ENCODE measurements around the gene ZNF281. TPM values are rescaled to one million over a fixed set of nuclear protein-coding genes. Genes with fewer than 3 reads are reported as not detected.
A peak's percentile ranks its signal among the peaks of the same experiment; 100 is the strongest.
"Not testable (repeated sequence)": the region's sequence is repeated elsewhere in the genome, so short reads cannot be mapped to it uniquely, and the experiment has no call there.

ZNF281 gene
- total RNA-seq, 6 donors from 2014 or later = 11.4 to 26.8 (median 16.6) TPM

DNA sequence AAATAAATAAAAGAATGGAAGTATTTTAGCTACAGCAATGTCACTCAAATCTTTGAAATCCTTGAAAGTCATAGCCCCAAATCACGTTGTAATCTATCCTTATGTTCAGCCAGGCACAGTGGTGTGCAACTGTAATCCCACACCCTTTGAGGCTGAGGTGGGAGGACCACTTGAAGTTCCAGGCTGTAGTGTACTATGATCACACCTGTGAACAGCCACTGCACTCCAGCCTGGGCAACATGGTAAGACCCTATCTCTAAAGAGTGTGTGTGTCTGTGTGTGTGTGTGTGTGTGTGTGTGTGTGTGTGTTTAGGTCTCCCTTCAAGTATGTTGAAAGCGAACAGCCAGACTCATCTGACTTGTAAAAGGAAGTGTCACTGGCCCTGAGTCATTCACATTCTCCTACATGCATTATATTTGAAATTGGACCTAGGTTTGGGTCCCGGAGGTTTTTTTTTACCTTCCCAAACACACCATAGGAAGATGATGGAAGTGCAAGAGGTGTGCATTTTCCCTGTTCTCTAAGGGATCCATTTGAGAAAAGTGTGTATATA lies 50.1 kb downstream of the ZNF281 start:
- DNase-seq = no peak
- no peaks in the 10 kb centered on the region for H3K36me3 ChIP-seq
- H3K4me1 ChIP-seq = peaks cover 10 to 27% (median 21%) of the 10 kb centered on the region in 4 donors
- WGBS, 2 donors = 51 to 58% methylated on average over 3 of the region's 3 CpGs
- H3K9me3 ChIP-seq = no peaks in the 10 kb centered on the region
- no peak overlapping the region for H3K4me3 ChIP-seq
- ATAC-seq (ENCODE audit: low FRiP score in 2 of 2) = no peak
- no peaks in the 10 kb centered on the region for H3K27me3 ChIP-seq
- TF ChIP-seq EP300 (IDR thresholded peaks at IDR 0.05) = no peak
- TF ChIP-seq, protein P1, sequence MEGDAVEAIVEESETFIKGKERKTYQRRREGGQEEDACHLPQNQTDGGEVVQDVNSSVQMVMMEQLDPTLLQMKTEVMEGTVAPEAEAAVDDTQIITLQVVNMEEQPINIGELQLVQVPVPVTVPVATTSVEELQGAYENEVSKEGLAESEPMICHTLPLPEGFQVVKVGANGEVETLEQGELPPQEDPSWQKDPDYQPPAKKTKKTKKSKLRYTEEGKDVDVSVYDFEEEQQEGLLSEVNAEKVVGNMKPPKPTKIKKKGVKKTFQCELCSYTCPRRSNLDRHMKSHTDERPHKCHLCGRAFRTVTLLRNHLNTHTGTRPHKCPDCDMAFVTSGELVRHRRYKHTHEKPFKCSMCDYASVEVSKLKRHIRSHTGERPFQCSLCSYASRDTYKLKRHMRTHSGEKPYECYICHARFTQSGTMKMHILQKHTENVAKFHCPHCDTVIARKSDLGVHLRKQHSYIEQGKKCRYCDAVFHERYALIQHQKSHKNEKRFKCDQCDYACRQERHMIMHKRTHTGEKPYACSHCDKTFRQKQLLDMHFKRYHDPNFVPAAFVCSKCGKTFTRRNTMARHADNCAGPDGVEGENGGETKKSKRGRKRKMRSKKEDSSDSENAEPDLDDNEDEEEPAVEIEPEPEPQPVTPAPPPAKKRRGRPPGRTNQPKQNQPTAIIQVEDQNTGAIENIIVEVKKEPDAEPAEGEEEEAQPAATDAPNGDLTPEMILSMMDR (IDR thresholded peaks at IDR 0.05) = no peak
- TF ChIP-seq POLR2A (IDR thresholded peaks at IDR 0.05) = no peak
- TF ChIP-seq POLR2AphosphoS5 (IDR thresholded peaks at IDR 0.05) = no peak
- H3K27ac ChIP-seq = peak overlapping the region in 1 of 4 donors; percentile 57

DNA sequence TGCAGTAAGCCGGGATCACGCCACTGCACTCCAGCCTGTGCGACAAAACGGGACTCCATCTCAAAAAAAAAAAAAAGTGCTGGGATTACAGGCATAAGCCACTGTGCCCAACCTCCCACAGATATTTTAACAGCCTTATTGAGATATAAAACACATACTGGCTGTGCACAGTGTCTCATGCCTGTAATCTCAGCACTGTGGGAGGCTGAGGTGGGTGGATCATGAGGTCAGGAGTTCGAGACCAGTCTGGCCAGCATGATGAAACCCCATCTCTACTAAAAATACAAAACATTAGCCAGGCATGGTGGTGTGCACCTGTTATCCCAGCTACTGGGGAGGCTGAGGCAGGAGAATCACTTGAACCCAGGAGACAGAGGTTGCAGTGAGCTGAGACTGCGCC lies 51.9 kb downstream of the ZNF281 start:
- not testable (repeated sequence) for H3K27ac ChIP-seq; H3K27me3 ChIP-seq; H3K4me3 ChIP-seq; H3K9me3 ChIP-seq; ATAC-seq (ENCODE audit: low FRiP score in 2 of 2); DNase-seq; H3K36me3 ChIP-seq
- peaks cover 9 to 21% (median 9%) of the 10 kb centered on the region in 4 donors for H3K4me1 ChIP-seq
- 77 to 91% methylated on average over 6 of the region's 6 CpGs for WGBS, 2 donors

DNA sequence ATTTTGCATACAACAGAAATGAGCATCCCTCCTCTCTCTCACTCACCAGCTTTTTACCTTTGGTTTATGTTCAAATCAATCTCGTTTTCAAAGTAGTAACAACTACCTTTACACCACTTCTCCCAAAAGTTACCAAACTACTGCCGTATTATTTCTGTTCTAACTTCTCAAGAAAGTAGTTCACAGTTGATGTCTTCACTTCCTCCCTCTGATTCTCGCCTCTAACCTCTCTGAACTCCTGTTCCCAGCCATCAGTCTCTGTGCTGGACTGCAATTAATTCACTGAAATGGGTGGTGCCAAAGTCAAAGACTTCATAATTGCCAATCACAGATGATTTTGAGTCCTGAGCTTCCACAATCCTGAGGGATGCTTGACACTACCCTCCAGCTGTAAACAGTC lies 54.0 kb downstream of the ZNF281 start:
- no peaks in the 10 kb centered on the region for H3K9me3 ChIP-seq
- H3K27me3 ChIP-seq = no peaks in the 10 kb centered on the region
- H3K27ac ChIP-seq = peak overlapping the region in 3 of 4 donors; percentile 31 to 79 (median 67)
- peak in 1 of 2 donors; percentile 21 for ATAC-seq (ENCODE audit: low FRiP score in 2 of 2)
- H3K36me3 ChIP-seq = no peaks in the 10 kb centered on the region
- no peak for DNase-seq
- TF ChIP-seq, protein P1 (IDR thresholded peaks at IDR 0.05) = no peak
- TF ChIP-seq POLR2AphosphoS5 (IDR thresholded peaks at IDR 0.05) = no peak
- TF ChIP-seq EP300 (IDR thresholded peaks at IDR 0.05) = no peak
- TF ChIP-seq POLR2A (IDR thresholded peaks at IDR 0.05) = no peak
- H3K4me1 ChIP-seq = peaks cover 9 to 28% (median 19%) of the 10 kb centered on the region in 4 donors
- WGBS, 2 donors = 62 to 77% methylated on average over 3 of the region's 3 CpGs
- no peak overlapping the region for H3K4me3 ChIP-seq

Other genes starting within 250 kb of the ZNF281 start
- gene KIF14, start 210.7 kb upstream of the ZNF281 start, total RNA-seq = 1 to 10 TPM in 1 of 6 donors, under 1 TPM in 5; 0.20 to 1.0 (median 0.70) TPM